Measurements from ENCODE around the gene DYSF.

GRCh38 chr2:71662665-71663394 is 209.5 kb downstream of the DYSF start:
- TF ChIP-seq CTCF (IDR thresholded peaks at IDR 0.05) (no peak), ZFX (IDR thresholded peaks at IDR 0.05; ENCODE audit: borderline replicate concordance) (no peak)

All from 22Rv1 (cell line).